H1 (cell line): ENCODE measurements around the gene AP3B2. TPM values are rescaled to one million over a fixed set of nuclear protein-coding genes. Genes with fewer than 3 reads are reported as not detected.

Source experiments
- CHD1 ChIP-seq: IDR thresholded peaks from 2 replicates; pipeline ENCODE4 v1.6.1; 2012; ENCODE audit warnings: low read depth, low read length, improper control_type of control experiment
- HDAC6 ChIP-seq: IDR thresholded peaks from one replicate; pipeline ENCODE4 v1.7.1; 2012; ENCODE audit warnings: low read depth, mild to moderate bottlenecking, inconsistent platforms, low read length, moderate library complexity
- SIRT6 ChIP-seq: IDR thresholded peaks from one replicate; pipeline ENCODE4 v1.7.1; 2012; ENCODE audit warnings: low read length, inconsistent platforms
- polyA plus RNA-seq, 7 experiments: library from polyadenylated mRNA; depleted of rRNA in 3 of 7; stranded (reverse) in 5 of 7; unstranded in 2 of 7; fragments of >200 nt in 5 of 7; fragments of 200-250 nt in 2 of 7; gene quantifications; 1 replicate in 5 of 7; 2 replicates in 1 of 7; 4 replicates in 1 of 7; pipeline versions ENCODE4 v1.2.1 to v1.2.3, GENCODE V29; 2011 to 2013; ENCODE audit warnings: missing spikeins in 2 of 7, mixed read lengths in 2 of 7
- total RNA-seq: library from RNA; stranded (reverse); fragmentation: NEBNext Ultra II Directional; extraction: Animal tissue kit (Norgen Biotek cat#: 25700); gene quantifications from 2 replicates; pipeline ENCODE4 v1.2.1, GENCODE V29; 2021

The AP3B2 gene
- total and polyA plus RNA-seq, 2 of the 8 experiments (the other 6 are each of a cell fraction or from before 2014, with no cell fraction given), result 21.8 to 25.7 TPM

GRCh38 chr15:82748315-82748714 lies 38.6 kb upstream of the AP3B2 start (continued):
- TF ChIP-seq CHD1 (no peak), HDAC6 (no peak), SIRT6 (no peak)
